ENCODE results near the gene INSM2. TPM values are rescaled to one million over a fixed set of nuclear protein-coding genes. Genes with fewer than 3 reads are reported as not detected.

Gene INSM2
- total RNA-seq, 4 donors from 2014 or later, result not detected

GRCh38 chr14:35532783-35533356 lies 1.1 kb upstream of the INSM2 start:
- Histone ChIP-seq H3K4me3 (peak overlapping the region; percentile 67), H3K27me3 (peaks cover 68% of the 10 kb centered on the region), H3K27ac (no peak overlapping the region), H3K4me1 (peaks cover 31% of the 10 kb centered on the region), H3K36me3 (peaks cover 2% of the 10 kb centered on the region), H3K9me3 (no peaks in the 10 kb centered on the region)
- WGBS, result 11% methylated on average over 6 of the region's 6 CpGs
- no peak for DNase-seq (ENCODE audit: low spot score in 2 of 2)
- TF ChIP-seq POLR2AphosphoS5 (IDR thresholded peaks at IDR 0.05), result no peak
- TF ChIP-seq POLR2A (IDR thresholded peaks at IDR 0.05), result no peak
- no peak for TF ChIP-seq EP300 (IDR thresholded peaks at IDR 0.05)
- TF ChIP-seq CTCF (IDR thresholded peaks at IDR 0.05), result no peak

GRCh38 chr14:35534208-35534872 lies 376 bp downstream of the INSM2 start:
- peaks cover 3% of the 10 kb centered on the region for H3K36me3 ChIP-seq
- no peak overlapping the region for H3K27ac ChIP-seq
- 14% methylated on average over 8 of the region's 77 CpGs for WGBS
- peaks cover 31% of the 10 kb centered on the region for H3K4me1 ChIP-seq
- peak overlapping the region; percentile 67 for H3K4me3 ChIP-seq
- no peak for TF ChIP-seq CTCF (IDR thresholded peaks at IDR 0.05)
- no peak for TF ChIP-seq EP300 (IDR thresholded peaks at IDR 0.05)
- TF ChIP-seq POLR2A (IDR thresholded peaks at IDR 0.05), result no peak
- TF ChIP-seq POLR2AphosphoS5 (IDR thresholded peaks at IDR 0.05), result no peak
- peaks cover 65% of the 10 kb centered on the region for H3K27me3 ChIP-seq
- H3K9me3 ChIP-seq, result no peaks in the 10 kb centered on the region
- DNase-seq (ENCODE audit: low spot score in 2 of 2), result no peak

GRCh38 chr14:35534873-35535482 lies 1.0 kb downstream of the INSM2 start:
- no peaks in the 10 kb centered on the region for H3K9me3 ChIP-seq
- H3K36me3 ChIP-seq, result peaks cover 3% of the 10 kb centered on the region
- 4% methylated on average over 22 of the region's 55 CpGs for WGBS
- no peak overlapping the region for H3K27ac ChIP-seq
- TF ChIP-seq POLR2A (IDR thresholded peaks at IDR 0.05) (no peak), POLR2AphosphoS5 (IDR thresholded peaks at IDR 0.05) (no peak), EP300 (IDR thresholded peaks at IDR 0.05) (no peak), CTCF (IDR thresholded peaks at IDR 0.05) (no peak)
- H3K4me1 ChIP-seq, result peaks cover 31% of the 10 kb centered on the region
- no peak for DNase-seq (ENCODE audit: low spot score in 2 of 2)
- peaks cover 61% of the 10 kb centered on the region for H3K27me3 ChIP-seq
- peak overlapping the region; percentile 67 for H3K4me3 ChIP-seq

DNA sequence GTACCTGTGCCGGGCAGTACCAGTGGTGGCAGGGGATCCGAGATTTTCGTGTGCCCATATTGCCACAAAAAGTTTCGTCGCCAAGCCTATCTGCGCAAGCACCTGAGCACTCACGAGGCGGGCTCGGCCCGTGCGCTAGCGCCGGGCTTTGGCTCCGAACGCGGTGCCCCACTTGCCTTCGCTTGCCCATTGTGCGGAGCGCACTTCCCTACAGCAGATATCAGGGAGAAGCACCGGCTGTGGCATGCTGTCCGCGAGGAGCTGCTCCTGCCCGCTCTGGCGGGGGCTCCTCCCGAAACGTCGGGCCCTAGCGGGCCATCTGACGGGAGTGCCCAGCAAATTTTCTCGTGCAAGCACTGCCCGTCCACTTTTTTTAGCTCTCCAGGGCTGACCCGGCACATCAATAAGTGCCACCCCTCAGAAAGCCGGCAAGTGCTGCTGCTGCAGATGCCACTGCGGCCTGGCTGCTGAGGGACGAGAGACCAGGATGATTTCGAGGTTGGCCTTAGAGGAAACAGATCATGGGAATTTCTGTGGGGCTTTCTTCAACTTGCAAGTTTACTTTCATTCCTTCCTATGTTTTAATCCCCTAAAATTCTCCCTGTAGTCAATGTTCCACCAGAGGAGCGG lies 1.6 kb downstream of the INSM2 start:
- no peak for DNase-seq (ENCODE audit: low spot score in 2 of 2)
- Histone ChIP-seq H3K4me1 (peaks cover 31% of the 10 kb centered on the region), H3K9me3 (no peaks in the 10 kb centered on the region), H3K27me3 (peaks cover 55% of the 10 kb centered on the region), H3K4me3 (peak overlapping the region; percentile 67), H3K36me3 (peaks cover 3% of the 10 kb centered on the region), H3K27ac (no peak overlapping the region)
- 32% methylated on average over 13 of the region's 37 CpGs for WGBS
- TF ChIP-seq EP300 (IDR thresholded peaks at IDR 0.05) (no peak), POLR2A (IDR thresholded peaks at IDR 0.05) (no peak), CTCF (IDR thresholded peaks at IDR 0.05) (no peak), POLR2AphosphoS5 (IDR thresholded peaks at IDR 0.05) (no peak)

DNA sequence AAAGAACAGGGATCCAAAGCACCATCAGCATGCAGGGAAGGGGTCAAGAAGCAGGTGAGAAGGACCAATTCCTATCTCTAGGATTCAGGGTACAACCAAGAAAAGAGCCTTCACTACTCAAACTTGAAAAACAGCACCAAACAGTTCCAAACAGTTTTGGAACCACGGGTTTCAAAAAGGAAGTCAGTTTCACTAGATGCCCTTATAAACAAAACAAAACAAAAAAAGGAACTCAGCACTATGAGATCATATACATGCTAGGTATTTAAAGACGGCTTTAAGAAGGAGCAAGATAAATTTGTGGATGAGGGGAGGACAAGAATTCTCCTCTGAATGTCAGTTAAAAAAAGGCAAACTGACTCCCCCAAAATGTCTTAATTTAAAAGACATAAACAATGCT lies 6.0 kb downstream of the INSM2 start:
- peaks cover 12% of the 10 kb centered on the region for H3K27me3 ChIP-seq
- H3K36me3 ChIP-seq, result peaks cover 3% of the 10 kb centered on the region
- DNase-seq (ENCODE audit: low spot score in 2 of 2), result no peak
- no peak overlapping the region for H3K27ac ChIP-seq
- no peaks in the 10 kb centered on the region for H3K9me3 ChIP-seq
- H3K4me3 ChIP-seq, result no peak overlapping the region
- peaks cover 8% of the 10 kb centered on the region for H3K4me1 ChIP-seq
- no peak for TF ChIP-seq POLR2AphosphoS5 (IDR thresholded peaks at IDR 0.05)
- no peak for TF ChIP-seq EP300 (IDR thresholded peaks at IDR 0.05)
- no peak for TF ChIP-seq CTCF (IDR thresholded peaks at IDR 0.05)
- no peak for TF ChIP-seq POLR2A (IDR thresholded peaks at IDR 0.05)
- WGBS, result 72% methylated on average over 2 of the region's 2 CpGs

All from suprapubic skin (tissue), 4 donors.